Measurements from ENCODE around the gene C4BPA. TPM values are rescaled to one million over a fixed set of nuclear protein-coding genes. Genes with fewer than 3 reads are reported as not detected.

The C4BPA gene
- total RNA-seq, 1 donor: not detected

DNA sequence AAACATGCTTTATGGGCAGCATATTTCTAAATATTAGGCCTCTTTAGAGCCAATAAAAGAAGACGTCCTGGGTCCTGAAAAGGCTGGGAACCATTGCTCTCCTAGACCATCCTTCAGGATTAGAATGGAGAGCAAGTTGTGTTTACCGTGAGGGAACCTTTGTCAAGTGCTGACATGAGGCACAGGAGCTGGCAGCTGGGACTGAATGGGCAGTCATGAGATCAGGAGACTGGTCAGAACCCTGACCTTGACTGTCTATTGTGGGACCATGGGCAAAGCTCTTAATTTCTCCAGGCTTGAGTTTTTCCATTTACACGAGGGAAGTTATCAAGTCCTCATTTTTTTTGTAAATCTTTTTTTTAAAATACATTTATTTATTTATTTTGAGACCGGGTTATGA is 45.8 kb upstream of the C4BPA start:
- H4K20me1 ChIP-seq (ENCODE audit: insufficient read depth, low read length): no peaks in the 10 kb centered on the region
- DNase-seq (ENCODE audit: insufficient read length, low spot score, missing footprints): no peak
- H3K4me1 ChIP-seq (ENCODE audit: insufficient read depth, low read length): peaks cover 4% of the 10 kb centered on the region
- H3K79me2 ChIP-seq (ENCODE audit: insufficient read depth, low read length): no peaks in the 10 kb centered on the region
- no peaks in the 10 kb centered on the region for H3K27me3 ChIP-seq (ENCODE audit: insufficient read depth, low read length)
- H2AFZ ChIP-seq (ENCODE audit: low read length): no peak overlapping the region
- H3K4me3 ChIP-seq (ENCODE audit: insufficient read depth, low read length): no peak overlapping the region
- H3K9me3 ChIP-seq (ENCODE audit: low read depth, low read length): no peaks in the 10 kb centered on the region
- H3K27ac ChIP-seq (ENCODE audit: low read depth, low read length): no peak overlapping the region
- TF ChIP-seq, protein P1, sequence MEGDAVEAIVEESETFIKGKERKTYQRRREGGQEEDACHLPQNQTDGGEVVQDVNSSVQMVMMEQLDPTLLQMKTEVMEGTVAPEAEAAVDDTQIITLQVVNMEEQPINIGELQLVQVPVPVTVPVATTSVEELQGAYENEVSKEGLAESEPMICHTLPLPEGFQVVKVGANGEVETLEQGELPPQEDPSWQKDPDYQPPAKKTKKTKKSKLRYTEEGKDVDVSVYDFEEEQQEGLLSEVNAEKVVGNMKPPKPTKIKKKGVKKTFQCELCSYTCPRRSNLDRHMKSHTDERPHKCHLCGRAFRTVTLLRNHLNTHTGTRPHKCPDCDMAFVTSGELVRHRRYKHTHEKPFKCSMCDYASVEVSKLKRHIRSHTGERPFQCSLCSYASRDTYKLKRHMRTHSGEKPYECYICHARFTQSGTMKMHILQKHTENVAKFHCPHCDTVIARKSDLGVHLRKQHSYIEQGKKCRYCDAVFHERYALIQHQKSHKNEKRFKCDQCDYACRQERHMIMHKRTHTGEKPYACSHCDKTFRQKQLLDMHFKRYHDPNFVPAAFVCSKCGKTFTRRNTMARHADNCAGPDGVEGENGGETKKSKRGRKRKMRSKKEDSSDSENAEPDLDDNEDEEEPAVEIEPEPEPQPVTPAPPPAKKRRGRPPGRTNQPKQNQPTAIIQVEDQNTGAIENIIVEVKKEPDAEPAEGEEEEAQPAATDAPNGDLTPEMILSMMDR (IDR thresholded peaks at IDR 0.05; ENCODE audit: extremely low read depth, low read depth, low read length): no peak
- H3K4me2 ChIP-seq (ENCODE audit: insufficient read depth, low read length): no peak overlapping the region
- H3K36me3 ChIP-seq (ENCODE audit: insufficient read depth, low read length): no peaks in the 10 kb centered on the region

DNA sequence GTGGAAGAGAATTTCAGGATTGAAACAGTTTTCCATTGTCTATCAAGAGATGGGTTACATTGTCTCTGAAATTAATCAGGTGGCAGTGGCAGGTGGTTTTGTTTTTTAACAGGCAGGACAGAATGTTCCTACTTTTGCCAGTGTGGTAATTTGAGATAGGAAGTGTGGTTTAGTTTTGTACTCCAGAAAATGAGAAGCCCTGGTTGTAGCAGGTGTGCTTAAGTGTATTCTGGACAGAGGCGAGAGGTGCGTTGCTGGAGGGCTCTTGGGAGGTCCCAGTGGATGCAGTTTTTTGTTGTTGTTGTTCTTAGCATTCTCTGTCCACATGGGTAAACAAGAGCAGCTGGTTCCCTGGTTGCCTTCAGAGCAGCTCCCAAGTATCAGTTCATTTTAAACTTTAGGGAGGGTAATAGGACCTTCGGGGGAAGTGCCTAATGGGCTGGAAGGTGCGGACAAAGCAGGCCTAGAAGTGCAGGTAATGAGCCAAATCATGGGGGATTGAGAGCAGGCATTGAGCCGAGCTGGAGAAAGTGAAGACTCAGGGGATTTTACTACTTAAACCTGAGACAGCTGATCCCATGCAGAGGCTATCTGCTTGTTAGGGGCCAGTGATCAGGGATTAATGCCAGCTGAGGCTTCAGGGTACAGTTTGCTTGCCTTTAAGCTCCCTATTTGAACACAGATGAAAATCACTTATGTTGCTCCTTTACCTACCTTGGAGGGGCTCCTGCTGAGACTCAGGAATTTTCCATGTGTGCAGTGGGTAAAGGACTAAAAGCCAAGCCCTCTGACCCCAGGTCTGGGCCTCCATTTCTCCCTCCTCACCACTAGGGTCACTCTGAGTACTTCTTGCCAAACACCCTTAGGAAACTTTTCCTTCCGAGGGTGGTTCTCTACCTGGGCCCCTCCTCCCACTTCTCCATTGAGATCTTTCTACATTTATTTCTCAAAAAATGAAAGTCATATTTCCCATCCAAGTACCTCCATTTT is 44.9 kb upstream of the C4BPA start:
- H2AFZ ChIP-seq (ENCODE audit: low read length): no peak overlapping the region
- H3K4me3 ChIP-seq (ENCODE audit: insufficient read depth, low read length): no peak overlapping the region
- H3K27me3 ChIP-seq (ENCODE audit: insufficient read depth, low read length): no peaks in the 10 kb centered on the region
- H3K27ac ChIP-seq (ENCODE audit: low read depth, low read length): no peak overlapping the region
- no peaks in the 10 kb centered on the region for H3K79me2 ChIP-seq (ENCODE audit: insufficient read depth, low read length)
- no peak overlapping the region for H3K4me2 ChIP-seq (ENCODE audit: insufficient read depth, low read length)
- no peaks in the 10 kb centered on the region for H4K20me1 ChIP-seq (ENCODE audit: insufficient read depth, low read length)
- no peaks in the 10 kb centered on the region for H3K4me1 ChIP-seq (ENCODE audit: insufficient read depth, low read length)
- TF ChIP-seq, protein P1 (IDR thresholded peaks at IDR 0.05; ENCODE audit: extremely low read depth, low read depth, low read length): no peak
- no peaks in the 10 kb centered on the region for H3K9me3 ChIP-seq (ENCODE audit: low read depth, low read length)
- no peak for DNase-seq (ENCODE audit: insufficient read length, low spot score, missing footprints)
- H3K36me3 ChIP-seq (ENCODE audit: insufficient read depth, low read length): no peaks in the 10 kb centered on the region

DNA sequence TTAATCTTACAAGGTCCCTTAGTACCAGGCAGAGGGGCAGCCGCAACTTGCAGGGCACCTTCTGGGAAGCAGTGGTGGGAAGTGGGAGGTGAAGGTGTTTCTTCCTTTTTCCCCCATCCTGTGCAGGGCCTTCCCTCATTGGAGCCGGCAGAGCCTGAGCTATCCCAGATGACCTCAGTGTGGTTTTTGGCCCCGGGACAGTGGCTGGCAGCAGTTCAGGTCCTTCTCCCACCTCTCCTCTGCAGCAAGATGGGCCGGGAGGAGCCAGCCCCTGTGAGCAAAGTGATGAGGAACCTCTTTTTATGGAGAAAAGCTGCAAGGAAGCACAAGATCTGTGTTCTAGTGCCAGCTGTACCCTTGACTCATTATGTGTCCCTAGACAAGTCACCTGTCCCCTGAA is 44.2 kb upstream of the C4BPA start:
- Histone ChIP-seq H3K79me2 (ENCODE audit: insufficient read depth, low read length) (no peaks in the 10 kb centered on the region), H4K20me1 (ENCODE audit: insufficient read depth, low read length) (no peaks in the 10 kb centered on the region), H3K36me3 (ENCODE audit: insufficient read depth, low read length) (no peaks in the 10 kb centered on the region), H3K27ac (ENCODE audit: low read depth, low read length) (no peak overlapping the region), H3K9me3 (ENCODE audit: low read depth, low read length) (no peaks in the 10 kb centered on the region), H2AFZ (ENCODE audit: low read length) (no peak overlapping the region), H3K4me2 (ENCODE audit: insufficient read depth, low read length) (no peak overlapping the region), H3K27me3 (ENCODE audit: insufficient read depth, low read length) (no peaks in the 10 kb centered on the region), H3K4me1 (ENCODE audit: insufficient read depth, low read length) (no peaks in the 10 kb centered on the region), H3K4me3 (ENCODE audit: insufficient read depth, low read length) (no peak overlapping the region)
- no peak for DNase-seq (ENCODE audit: insufficient read length, low spot score, missing footprints)
- TF ChIP-seq, protein P1 (IDR thresholded peaks at IDR 0.05; ENCODE audit: extremely low read depth, low read depth, low read length): no peak

DNA sequence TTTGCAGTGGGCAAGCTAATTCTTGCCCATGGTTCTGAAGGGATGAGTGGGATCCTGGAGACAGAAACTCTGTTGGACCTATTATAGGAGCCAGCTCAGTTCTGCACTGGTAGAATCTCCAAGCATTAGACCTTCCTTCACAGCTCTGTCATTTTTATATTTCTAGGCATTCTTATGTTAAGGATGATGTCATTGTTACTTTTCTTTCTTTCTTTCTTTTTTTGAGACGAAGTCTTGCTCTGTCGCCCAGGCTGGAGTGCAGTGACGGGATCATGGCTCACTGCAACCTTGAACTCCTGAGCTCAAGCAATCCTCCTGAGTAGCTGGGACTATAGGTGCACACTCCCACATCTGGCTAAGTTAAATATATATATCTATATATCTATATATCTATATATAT is 43.4 kb upstream of the C4BPA start:
- H3K4me3 ChIP-seq (ENCODE audit: insufficient read depth, low read length): no peak overlapping the region
- no peak overlapping the region for H3K27ac ChIP-seq (ENCODE audit: low read depth, low read length)
- no peaks in the 10 kb centered on the region for H3K79me2 ChIP-seq (ENCODE audit: insufficient read depth, low read length)
- no peaks in the 10 kb centered on the region for H3K36me3 ChIP-seq (ENCODE audit: insufficient read depth, low read length)
- no peaks in the 10 kb centered on the region for H3K27me3 ChIP-seq (ENCODE audit: insufficient read depth, low read length)
- H3K4me1 ChIP-seq (ENCODE audit: insufficient read depth, low read length): no peaks in the 10 kb centered on the region
- H3K4me2 ChIP-seq (ENCODE audit: insufficient read depth, low read length): no peak overlapping the region
- H4K20me1 ChIP-seq (ENCODE audit: insufficient read depth, low read length): no peaks in the 10 kb centered on the region
- TF ChIP-seq, protein P1 (IDR thresholded peaks at IDR 0.05; ENCODE audit: extremely low read depth, low read depth, low read length): no peak
- no peak for DNase-seq (ENCODE audit: insufficient read length, low spot score, missing footprints)
- no peak overlapping the region for H2AFZ ChIP-seq (ENCODE audit: low read length)
- H3K9me3 ChIP-seq (ENCODE audit: low read depth, low read length): no peaks in the 10 kb centered on the region

All from osteoblast (primary cell).